GM18505 (cell line): ENCODE data around the gene FAM20C.

Experiments used
- ATAC-seq: cut with Tn5 transposase; IDR thresholded peaks from one replicate; pipeline ENCODE4 v1.9.1; 2021; ENCODE audit not compliant: unreplicated experiment
- POLR2A ChIP-seq: IDR thresholded peaks from 4 replicates; pipeline ENCODE4 v1.6.1; 2011; ENCODE audit warnings: borderline replicate concordance; ENCODE audit not compliant: insufficient read depth, insufficient read length; ENCODE audit errors: extremely low read depth

Gene FAM20C

GRCh38 chr7:164882-165660, 27.3 kb upstream of the FAM20C start:
- no peak for ATAC-seq
- TF ChIP-seq POLR2A, result no peak

- TF ChIP-seq POLR2A, result no peak
- no peak for ATAC-seq
These were observed 26.6 kb upstream of the FAM20C start for GRCh38 chr7:165661-166337.

- no peak for ATAC-seq
- TF ChIP-seq POLR2A, result no peak
These were observed 25.9 kb upstream of the FAM20C start for GRCh38 chr7:166338-167060.

- no peak for ATAC-seq
- TF ChIP-seq POLR2A, result no peak
These were observed 25.1 kb upstream of the FAM20C start for GRCh38 chr7:167090-167855.

- TF ChIP-seq POLR2A, result no peak
- ATAC-seq, result no peak
These were observed 24.2 kb upstream of the FAM20C start for GRCh38 chr7:167976-168791.

GRCh38 chr7:169276-170172, 22.8 kb upstream of the FAM20C start:
- no peak for ATAC-seq
- no peak for TF ChIP-seq POLR2A

GRCh38 chr7:170551-171363, 21.6 kb upstream of the FAM20C start:
- TF ChIP-seq POLR2A, result no peak

GRCh38 chr7:171364-171904, 20.9 kb upstream of the FAM20C start:
- no peak for TF ChIP-seq POLR2A
- ATAC-seq, result no peak

More at GRCh38 chr7:170551-171363, 21.6 kb upstream of the FAM20C start:
- no peak for ATAC-seq

GRCh38 chr7:171912-172515, 20.4 kb upstream of the FAM20C start:
- no peak for ATAC-seq
- TF ChIP-seq POLR2A, result no peak
